Testis (tissue), 2 donors: ENCODE data around the gene POLR3H.

ENCODE experiments used
- POLR2A ChIP-seq: fragments of 450-650 bp; IDR thresholded peaks from one replicate; pipeline ENCODE4 v1.6.1; 2017; ENCODE audit warnings: antibody characterized with exemption, mild to moderate bottlenecking, moderate library complexity
- TF ChIP-seq, protein P1 (sequence below), 3 experiments: fragments of 450-650 bp in 2 of 3; fragments of 200-600 bp in 1 of 3; sonication (generic) in 1 of 3; IDR thresholded peaks; one replicate each; pipeline ENCODE4 v1.5.1; 2016 to 2019; ENCODE audit warnings: antibody characterized with exemption in 3 of 3, mild to moderate bottlenecking in 2 of 3, moderate library complexity in 1 of 3

DNA sequence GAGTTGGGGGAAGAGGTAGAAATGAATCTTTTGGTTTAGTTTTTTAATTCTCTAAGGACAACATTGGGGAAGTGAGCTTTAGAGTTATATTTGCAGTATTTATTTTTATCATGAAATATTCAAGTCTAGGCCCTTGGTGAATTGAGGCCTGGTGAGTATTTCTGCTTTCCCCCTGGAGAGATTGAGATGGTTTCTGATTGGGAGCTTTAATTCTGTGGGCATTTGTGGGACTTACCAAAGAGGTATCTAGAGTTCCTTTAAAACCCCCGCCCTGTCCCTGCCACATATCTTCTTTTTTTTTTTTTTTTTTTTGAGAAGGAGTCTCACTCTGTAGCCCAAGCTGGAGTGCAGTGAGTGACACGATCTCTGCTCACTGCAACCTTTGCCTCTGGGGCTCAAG, 65.8 kb downstream of the POLR3H start:
- TF ChIP-seq, protein P1, sequence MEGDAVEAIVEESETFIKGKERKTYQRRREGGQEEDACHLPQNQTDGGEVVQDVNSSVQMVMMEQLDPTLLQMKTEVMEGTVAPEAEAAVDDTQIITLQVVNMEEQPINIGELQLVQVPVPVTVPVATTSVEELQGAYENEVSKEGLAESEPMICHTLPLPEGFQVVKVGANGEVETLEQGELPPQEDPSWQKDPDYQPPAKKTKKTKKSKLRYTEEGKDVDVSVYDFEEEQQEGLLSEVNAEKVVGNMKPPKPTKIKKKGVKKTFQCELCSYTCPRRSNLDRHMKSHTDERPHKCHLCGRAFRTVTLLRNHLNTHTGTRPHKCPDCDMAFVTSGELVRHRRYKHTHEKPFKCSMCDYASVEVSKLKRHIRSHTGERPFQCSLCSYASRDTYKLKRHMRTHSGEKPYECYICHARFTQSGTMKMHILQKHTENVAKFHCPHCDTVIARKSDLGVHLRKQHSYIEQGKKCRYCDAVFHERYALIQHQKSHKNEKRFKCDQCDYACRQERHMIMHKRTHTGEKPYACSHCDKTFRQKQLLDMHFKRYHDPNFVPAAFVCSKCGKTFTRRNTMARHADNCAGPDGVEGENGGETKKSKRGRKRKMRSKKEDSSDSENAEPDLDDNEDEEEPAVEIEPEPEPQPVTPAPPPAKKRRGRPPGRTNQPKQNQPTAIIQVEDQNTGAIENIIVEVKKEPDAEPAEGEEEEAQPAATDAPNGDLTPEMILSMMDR (IDR thresholded peaks at IDR 0.05) = no peak
- TF ChIP-seq POLR2A = no peak
